Subcutaneous abdominal adipose tissue (tissue), 5 donors: ENCODE results near the gene SLC25A42.
A peak's percentile ranks its signal among the peaks of the same experiment; 100 is the strongest.

Experiments
- H3K27ac ChIP-seq: one replicate; pipeline ENCODE4 v1.7.0; 2013; ENCODE audit warnings: low read depth, mild to moderate bottlenecking, inconsistent platforms, low read length, moderate library complexity
- H3K27me3 ChIP-seq, 5 donors: one replicate each; pipeline ENCODE4 v1.7.0; 2013; ENCODE audit warnings: low read length in 5 of 5, inconsistent platforms in 1 of 5; ENCODE audit not compliant: control insufficient read depth in 5 of 5, insufficient read depth in 4 of 5
- H3K36me3 ChIP-seq, 5 donors: one replicate each; pipeline ENCODE4 v1.7.0; 2013; ENCODE audit warnings: low read length in 5 of 5; ENCODE audit not compliant: control insufficient read depth in 5 of 5, insufficient read depth in 5 of 5
- H3K4me1 ChIP-seq, 5 donors: one replicate each; pipeline ENCODE4 v1.7.0; 2013; ENCODE audit warnings: low read length in 5 of 5, mild to moderate bottlenecking in 3 of 5, moderate library complexity in 1 of 5; ENCODE audit not compliant: control insufficient read depth in 5 of 5, insufficient read depth in 5 of 5
- H3K4me3 ChIP-seq, 5 donors: one replicate each; pipeline ENCODE4 v1.7.0; 2013; ENCODE audit warnings: low read length in 5 of 5, low read depth in 1 of 5
- H3K9ac ChIP-seq, 5 donors: one replicate each; pipeline ENCODE4 v1.7.0; 2013; ENCODE audit warnings: low read length in 5 of 5, mild to moderate bottlenecking in 4 of 5, moderate library complexity in 3 of 5
- H3K9me3 ChIP-seq, 5 donors: one replicate each; pipeline ENCODE4 v1.7.0; 2013; ENCODE audit warnings: low read length in 5 of 5; ENCODE audit not compliant: control insufficient read depth in 5 of 5
- donor health status: healthy.
- donor health status: healthy.
- donor health status: healthy.
- donor health status: healthy.
- donor health status: healthy.

SLC25A42 gene

DNA sequence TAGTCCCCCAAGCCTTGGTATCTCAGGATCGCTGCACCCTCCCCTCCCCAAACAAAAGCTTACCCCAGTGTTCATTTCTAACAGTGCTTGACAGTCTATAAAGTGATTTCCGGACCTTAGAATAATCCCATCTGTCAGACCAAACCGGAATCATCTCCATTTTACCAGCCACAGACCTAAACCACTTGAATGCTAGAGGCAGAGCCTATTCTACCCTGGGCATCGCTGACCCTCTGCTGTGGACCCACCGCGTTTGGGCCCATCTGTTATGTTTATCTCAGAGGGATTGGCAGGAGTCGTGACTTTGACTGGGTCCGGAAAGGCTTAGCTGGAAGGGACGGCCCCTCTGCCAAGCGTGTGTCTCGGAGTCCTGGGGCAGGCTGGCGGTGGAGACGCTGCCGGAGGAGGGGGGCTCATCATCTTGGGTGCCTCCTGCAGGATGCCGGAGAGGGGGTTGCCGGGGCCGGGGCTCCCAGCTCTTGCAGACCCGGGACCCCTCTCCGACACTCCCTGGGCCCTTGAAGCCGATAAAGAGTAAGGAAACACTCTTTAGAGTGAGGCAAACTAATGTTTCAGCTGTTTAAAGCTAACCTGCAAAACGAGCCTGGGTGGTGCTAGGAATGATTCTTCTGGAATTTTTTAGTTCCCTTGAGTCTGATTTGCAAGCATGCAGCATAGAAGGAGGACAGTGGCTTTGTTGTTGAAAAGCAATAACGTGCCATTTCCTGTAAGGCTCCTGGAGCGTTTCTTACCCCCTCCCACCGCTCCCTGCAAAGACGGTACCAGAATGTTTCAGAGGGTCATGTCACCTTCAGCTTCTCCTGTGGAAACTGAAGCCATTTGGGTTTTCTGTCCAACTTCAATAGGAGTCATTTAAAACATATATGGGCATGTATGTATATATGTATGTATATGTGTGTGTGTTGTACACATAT, 1.3 kb downstream of the SLC25A42 start:
- Histone ChIP-seq H3K36me3 (no peaks in the 10 kb centered on the region), H3K27me3 (no peaks in the 10 kb centered on the region), H3K27ac (peak overlapping the region; percentile 44), H3K9ac (peak overlapping the region; percentile 4 to 88 (median 78)), H3K4me1 (peaks cover 5 to 61% (median 53%) of the 10 kb centered on the region in 5 donors), H3K9me3 (no peaks in the 10 kb centered on the region), H3K4me3 (peak overlapping the region; percentile 79 to 94 (median 89))

DNA sequence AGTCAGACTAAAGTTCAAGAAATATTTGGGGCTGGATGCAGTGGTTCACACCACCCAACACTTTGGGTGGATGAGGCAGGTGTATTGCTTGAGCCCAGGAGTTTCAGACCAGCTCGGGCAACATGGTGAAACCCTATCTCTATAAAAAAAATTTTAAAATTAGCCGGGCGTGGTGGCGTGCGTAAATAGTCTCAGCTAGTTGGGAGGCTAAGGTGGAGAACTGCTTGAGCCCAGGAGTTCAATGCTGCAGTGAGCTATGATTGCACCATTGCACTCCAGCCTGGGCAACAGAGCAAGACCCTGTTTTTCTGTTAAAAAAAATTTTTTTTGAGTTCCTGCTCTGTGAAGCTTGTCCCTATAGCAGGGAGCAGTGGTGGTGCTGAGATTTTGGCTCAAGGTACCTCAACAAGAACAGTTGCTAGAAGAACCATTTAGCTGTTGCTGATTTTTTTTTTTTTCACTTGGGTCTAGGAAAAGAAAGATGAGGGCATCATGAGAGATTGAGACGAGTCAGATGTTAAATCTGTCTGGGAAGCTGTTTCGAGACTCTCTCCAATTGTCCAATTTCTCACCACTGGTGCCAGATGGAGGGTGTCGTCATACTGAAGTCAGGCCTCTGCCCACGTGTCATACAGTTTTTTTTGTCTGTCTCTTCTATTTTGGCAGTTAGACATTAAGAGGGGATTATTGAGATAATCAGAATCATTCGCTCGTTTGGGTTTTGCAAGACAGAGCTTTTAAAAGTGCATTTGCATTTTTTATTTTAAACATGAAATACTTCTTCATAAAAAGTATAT, 3.7 kb downstream of the SLC25A42 start:
- H3K4me3 ChIP-seq: no peak overlapping the region
- H3K4me1 ChIP-seq: peaks cover 5 to 53% (median 45%) of the 10 kb centered on the region in 5 donors
- H3K27me3 ChIP-seq: no peaks in the 10 kb centered on the region
- H3K27ac ChIP-seq: no peak overlapping the region
- peak overlapping the region in 1 of 5 donors; percentile 17 for H3K9ac ChIP-seq
- H3K9me3 ChIP-seq: no peaks in the 10 kb centered on the region
- peaks cover 0 to 2% (median 0%) of the 10 kb centered on the region in 5 donors for H3K36me3 ChIP-seq

DNA sequence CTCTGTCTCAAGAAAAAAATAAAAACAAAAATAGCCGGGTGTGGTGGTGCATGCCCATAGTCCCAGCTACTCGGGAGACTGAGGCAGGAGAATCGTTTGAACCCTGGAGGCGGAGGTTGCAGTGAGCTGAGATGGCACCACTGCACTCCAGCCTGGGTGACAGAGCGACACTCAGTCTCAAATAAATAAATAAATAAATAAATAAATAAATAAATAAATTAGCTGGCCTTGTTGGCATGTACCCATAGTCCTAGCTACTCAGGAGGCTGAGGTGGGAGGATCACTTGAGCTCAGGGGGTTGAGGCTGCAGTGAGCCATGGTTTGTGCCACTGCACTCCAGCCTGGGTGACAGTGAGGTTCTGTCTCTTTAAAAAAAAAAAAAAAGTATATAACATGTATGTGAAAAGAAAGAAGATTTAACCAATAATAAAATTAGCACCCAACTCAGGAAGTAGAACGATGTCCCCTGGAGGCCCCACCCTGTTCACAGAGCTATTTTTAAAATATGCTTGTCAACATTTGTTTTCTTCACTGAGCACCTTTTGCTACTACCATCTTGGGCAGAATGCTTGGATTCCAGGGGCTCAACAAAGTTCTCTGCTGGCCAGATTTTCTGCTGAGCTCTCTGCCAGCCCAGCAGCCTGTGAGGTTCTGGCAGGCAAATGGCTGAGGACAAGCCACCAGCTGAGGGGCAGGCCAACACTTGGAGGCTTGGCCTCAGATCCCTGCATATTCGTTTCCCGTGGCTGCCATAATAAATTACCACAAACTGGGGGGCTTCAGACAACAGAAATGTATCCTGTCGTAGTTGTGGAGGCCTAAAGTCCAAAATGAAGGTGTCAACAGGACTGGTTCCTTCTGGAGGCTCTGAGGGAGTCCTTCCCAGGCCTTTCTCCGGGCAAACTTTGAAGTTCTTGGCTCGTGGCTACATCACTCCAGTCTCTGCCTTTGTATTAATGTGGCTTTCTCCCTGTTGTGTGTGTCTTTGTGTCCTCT, 5.2 kb downstream of the SLC25A42 start:
- Histone ChIP-seq H3K27me3 (no peaks in the 10 kb centered on the region), H3K9me3 (no peaks in the 10 kb centered on the region), H3K4me3 (no peak overlapping the region), H3K36me3 (peaks cover 0 to 6% (median 0%) of the 10 kb centered on the region in 5 donors), H3K9ac (peak overlapping the region in 3 of 5 donors; percentile 5 to 45 (median 41)), H3K4me1 (peaks cover 5 to 46% (median 37%) of the 10 kb centered on the region in 5 donors), H3K27ac (no peak overlapping the region)

DNA sequence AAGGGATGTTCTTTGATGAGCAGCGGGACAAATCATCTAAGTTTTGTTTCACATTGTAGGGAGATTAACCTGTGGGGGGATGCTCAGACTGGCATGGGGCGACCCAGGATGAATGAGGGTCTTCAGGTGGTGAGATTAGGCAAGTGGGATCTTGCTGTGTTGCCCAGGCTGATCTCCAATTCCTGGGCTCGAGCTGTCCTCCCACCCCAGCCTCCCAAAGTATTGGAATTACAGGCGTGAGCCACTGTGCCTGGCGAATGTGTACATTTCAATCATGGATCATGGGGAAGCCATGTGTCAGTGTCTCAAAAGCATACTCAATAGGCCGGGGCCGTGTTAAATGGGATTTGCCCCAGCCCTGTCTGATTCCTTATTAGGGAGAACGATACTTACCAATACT, 8.1 kb downstream of the SLC25A42 start:
- Histone ChIP-seq H3K9ac (no peak overlapping the region), H3K27ac (no peak overlapping the region), H3K36me3 (peaks cover 0 to 9% (median 6%) of the 10 kb centered on the region in 5 donors), H3K4me3 (no peak overlapping the region), H3K27me3 (no peaks in the 10 kb centered on the region), H3K9me3 (no peaks in the 10 kb centered on the region), H3K4me1 (peaks cover 3 to 27% (median 16%) of the 10 kb centered on the region in 5 donors)

DNA sequence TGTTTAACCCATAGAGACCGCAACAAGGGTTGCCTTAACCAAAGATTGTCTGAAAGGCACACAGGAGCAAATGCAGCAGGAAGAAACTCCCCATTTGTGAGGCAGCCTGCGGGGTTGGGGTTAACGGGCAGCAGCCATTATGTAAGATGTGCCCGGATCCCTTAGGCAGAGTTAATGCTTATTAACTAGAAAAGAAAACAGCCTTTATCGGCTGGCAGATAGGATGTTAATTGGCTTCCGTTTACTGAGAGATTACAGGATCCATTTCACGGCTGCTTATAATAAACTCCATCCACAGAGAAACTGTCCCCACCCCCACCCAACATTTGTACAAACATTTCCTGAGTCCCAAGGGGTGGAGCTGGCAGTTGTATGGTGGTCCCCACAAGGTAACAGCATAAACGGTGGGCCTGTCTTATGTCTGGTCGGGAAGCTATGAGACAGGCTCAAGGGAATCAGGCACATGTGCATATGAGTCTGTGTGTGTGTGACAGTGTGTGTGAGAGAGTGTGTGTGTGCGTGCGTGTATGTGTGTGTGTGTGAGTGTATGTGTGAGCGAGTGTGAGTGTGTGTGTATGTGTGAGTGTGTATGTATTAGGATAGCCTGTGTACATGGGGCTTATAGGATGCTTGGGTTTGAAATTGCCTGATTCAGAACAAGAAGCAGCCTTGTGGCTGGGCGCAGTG, 10.5 kb downstream of the SLC25A42 start:
- Histone ChIP-seq H3K27ac (no peak overlapping the region), H3K9me3 (no peaks in the 10 kb centered on the region), H3K9ac (no peak overlapping the region), H3K4me1 (peaks cover 0 to 4% (median 3%) of the 10 kb centered on the region in 5 donors), H3K27me3 (no peaks in the 10 kb centered on the region), H3K4me3 (no peak overlapping the region), H3K36me3 (peaks cover 0 to 11% (median 6%) of the 10 kb centered on the region in 5 donors)

- Histone ChIP-seq H3K36me3 (peaks cover 0 to 11% (median 6%) of the 10 kb centered on the region in 5 donors), H3K27me3 (no peaks in the 10 kb centered on the region)
Measured at GRCh38 chr19:19075126-19075525, 11.3 kb downstream of the SLC25A42 start.

GRCh38 chr19:19076476-19076875, 12.7 kb downstream of the SLC25A42 start:
- H3K27me3 ChIP-seq: no peaks in the 10 kb centered on the region
- no peaks in the 10 kb centered on the region for H3K9me3 ChIP-seq
- H3K9ac ChIP-seq: no peak overlapping the region
- H3K4me1 ChIP-seq: peaks cover 0 to 5% (median 4%) of the 10 kb centered on the region in 5 donors
- H3K4me3 ChIP-seq: no peak overlapping the region
- H3K27ac ChIP-seq: no peak overlapping the region
- peaks cover 0 to 9% (median 6%) of the 10 kb centered on the region in 5 donors for H3K36me3 ChIP-seq

More at GRCh38 chr19:19075126-19075525, 11.3 kb downstream of the SLC25A42 start:
- H3K4me3 ChIP-seq: no peak overlapping the region
- H3K9me3 ChIP-seq: no peaks in the 10 kb centered on the region
- peaks cover 0 to 2% (median 0%) of the 10 kb centered on the region in 5 donors for H3K4me1 ChIP-seq
- no peak overlapping the region for H3K9ac ChIP-seq
- H3K27ac ChIP-seq: no peak overlapping the region

- no peak overlapping the region for H3K9ac ChIP-seq
- no peaks in the 10 kb centered on the region for H3K27me3 ChIP-seq
- H3K27ac ChIP-seq: no peak overlapping the region
- H3K9me3 ChIP-seq: no peaks in the 10 kb centered on the region
- no peak overlapping the region for H3K4me3 ChIP-seq
- peaks cover 2 to 10% (median 9%) of the 10 kb centered on the region in 5 donors for H3K4me1 ChIP-seq
- H3K36me3 ChIP-seq: peaks cover 0 to 9% (median 6%) of the 10 kb centered on the region in 5 donors
Measured at GRCh38 chr19:19077103-19077502, 13.3 kb downstream of the SLC25A42 start.

GRCh38 chr19:19078801-19079200, 15.0 kb downstream of the SLC25A42 start:
- H3K4me1 ChIP-seq: peaks cover 2 to 10% (median 8%) of the 10 kb centered on the region in 5 donors
- H3K36me3 ChIP-seq: peaks cover 0 to 11% (median 9%) of the 10 kb centered on the region in 5 donors
- no peaks in the 10 kb centered on the region for H3K9me3 ChIP-seq
- no peak overlapping the region for H3K9ac ChIP-seq
- no peaks in the 10 kb centered on the region for H3K27me3 ChIP-seq
- H3K27ac ChIP-seq: no peak overlapping the region
- no peak overlapping the region for H3K4me3 ChIP-seq
